GM06990 (cell line): Measurements from ENCODE around the gene GP1BB.
"Not testable (repeated sequence)": the region's sequence is repeated elsewhere in the genome, so short reads cannot be mapped to it uniquely, and the experiment has no call there.

ENCODE experiments used
- DNase-seq: peaks from one replicate; pipeline ENCODE4 v3.0.0-alpha.2; 2011; ENCODE audit not compliant: insufficient read length; ENCODE audit errors: extremely low read depth
- H3K27me3 ChIP-seq: replicated peaks from 2 replicates; pipeline ENCODE4 v1.6.0; 2011; ENCODE audit warnings: low read length; ENCODE audit not compliant: control insufficient read depth, insufficient read depth
- H3K36me3 ChIP-seq: 2 replicates; pipeline ENCODE4 v1.5.1; 2011; ENCODE audit warnings: low read length; ENCODE audit not compliant: control insufficient read depth, insufficient read depth
- H3K4me3 ChIP-seq: replicated peaks from 2 replicates; pipeline ENCODE4 v1.5.1; 2011; ENCODE audit warnings: low read depth, mild to moderate bottlenecking, control low read depth, low read length
- TF ChIP-seq, protein P1 (sequence below): IDR thresholded peaks from 2 replicates; pipeline ENCODE4 v1.5.1; 2011; ENCODE audit warnings: low read length, control low read depth, mild to moderate bottlenecking, inconsistent platforms; ENCODE audit not compliant: insufficient read depth, poor library complexity, severe bottlenecking

The GP1BB gene

DNA sequence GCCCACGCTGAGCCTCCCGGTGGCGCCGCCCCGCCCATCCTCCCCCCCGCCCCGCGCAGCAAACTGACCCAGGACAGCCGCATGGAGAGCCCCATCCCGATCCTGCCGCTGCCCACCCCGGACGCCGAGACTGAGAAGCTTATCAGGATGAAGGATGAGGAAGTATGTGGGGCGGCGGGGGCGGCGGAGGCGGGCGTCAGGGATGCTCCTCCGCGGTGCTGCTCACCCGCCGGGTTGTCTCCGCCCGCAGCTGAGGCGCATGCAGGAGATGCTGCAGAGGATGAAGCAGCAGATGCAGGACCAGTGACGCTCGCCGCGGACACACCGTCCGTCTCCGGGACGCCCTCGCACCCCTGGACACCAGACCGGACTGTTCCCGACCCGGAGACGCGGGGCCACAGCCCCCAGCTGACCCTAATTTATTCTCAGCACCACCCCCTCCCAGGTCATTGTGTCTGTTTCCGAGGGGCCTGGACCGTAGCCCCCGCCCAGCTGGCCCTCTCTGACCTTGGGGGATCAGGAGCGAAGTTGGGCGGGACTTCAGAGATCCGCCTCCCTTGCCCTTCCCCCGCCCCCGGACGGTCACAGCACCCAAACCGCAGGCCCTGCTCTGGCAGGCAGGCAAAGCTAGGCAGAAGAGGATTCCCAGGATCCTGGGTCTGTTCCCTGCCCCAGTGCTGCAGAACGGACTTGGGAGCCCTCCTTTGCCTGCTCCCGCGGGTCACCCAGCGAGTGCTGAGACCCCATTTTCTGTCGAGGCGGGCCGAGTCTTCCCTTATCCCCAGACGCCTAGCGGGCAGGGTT, 959 bp upstream of the GP1BB start:
- Histone ChIP-seq H3K4me3 (no peak overlapping the region), H3K27me3 (peaks cover 2% of the 10 kb centered on the region), H3K36me3 (no peaks in the 10 kb centered on the region)
- DNase-seq: no peak
- TF ChIP-seq, protein P1, sequence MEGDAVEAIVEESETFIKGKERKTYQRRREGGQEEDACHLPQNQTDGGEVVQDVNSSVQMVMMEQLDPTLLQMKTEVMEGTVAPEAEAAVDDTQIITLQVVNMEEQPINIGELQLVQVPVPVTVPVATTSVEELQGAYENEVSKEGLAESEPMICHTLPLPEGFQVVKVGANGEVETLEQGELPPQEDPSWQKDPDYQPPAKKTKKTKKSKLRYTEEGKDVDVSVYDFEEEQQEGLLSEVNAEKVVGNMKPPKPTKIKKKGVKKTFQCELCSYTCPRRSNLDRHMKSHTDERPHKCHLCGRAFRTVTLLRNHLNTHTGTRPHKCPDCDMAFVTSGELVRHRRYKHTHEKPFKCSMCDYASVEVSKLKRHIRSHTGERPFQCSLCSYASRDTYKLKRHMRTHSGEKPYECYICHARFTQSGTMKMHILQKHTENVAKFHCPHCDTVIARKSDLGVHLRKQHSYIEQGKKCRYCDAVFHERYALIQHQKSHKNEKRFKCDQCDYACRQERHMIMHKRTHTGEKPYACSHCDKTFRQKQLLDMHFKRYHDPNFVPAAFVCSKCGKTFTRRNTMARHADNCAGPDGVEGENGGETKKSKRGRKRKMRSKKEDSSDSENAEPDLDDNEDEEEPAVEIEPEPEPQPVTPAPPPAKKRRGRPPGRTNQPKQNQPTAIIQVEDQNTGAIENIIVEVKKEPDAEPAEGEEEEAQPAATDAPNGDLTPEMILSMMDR: no peak

DNA sequence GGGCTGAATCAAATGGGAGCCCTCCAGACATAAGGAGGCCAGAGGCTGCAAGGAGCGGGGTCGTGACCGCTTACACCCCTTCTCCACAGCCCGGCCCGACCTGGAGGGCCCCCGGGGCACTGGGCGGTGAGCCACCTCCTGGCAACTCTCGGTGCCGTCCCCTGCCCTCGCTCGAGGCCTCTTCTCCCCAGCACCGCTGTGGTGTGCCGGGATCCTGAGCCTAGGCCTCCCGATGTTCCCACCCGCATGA, 432 bp upstream of the GP1BB start:
- no peak for DNase-seq
- Histone ChIP-seq H3K36me3 (no peaks in the 10 kb centered on the region), H3K27me3 (peaks cover 2% of the 10 kb centered on the region), H3K4me3 (no peak overlapping the region)
- TF ChIP-seq, protein P1: no peak

DNA sequence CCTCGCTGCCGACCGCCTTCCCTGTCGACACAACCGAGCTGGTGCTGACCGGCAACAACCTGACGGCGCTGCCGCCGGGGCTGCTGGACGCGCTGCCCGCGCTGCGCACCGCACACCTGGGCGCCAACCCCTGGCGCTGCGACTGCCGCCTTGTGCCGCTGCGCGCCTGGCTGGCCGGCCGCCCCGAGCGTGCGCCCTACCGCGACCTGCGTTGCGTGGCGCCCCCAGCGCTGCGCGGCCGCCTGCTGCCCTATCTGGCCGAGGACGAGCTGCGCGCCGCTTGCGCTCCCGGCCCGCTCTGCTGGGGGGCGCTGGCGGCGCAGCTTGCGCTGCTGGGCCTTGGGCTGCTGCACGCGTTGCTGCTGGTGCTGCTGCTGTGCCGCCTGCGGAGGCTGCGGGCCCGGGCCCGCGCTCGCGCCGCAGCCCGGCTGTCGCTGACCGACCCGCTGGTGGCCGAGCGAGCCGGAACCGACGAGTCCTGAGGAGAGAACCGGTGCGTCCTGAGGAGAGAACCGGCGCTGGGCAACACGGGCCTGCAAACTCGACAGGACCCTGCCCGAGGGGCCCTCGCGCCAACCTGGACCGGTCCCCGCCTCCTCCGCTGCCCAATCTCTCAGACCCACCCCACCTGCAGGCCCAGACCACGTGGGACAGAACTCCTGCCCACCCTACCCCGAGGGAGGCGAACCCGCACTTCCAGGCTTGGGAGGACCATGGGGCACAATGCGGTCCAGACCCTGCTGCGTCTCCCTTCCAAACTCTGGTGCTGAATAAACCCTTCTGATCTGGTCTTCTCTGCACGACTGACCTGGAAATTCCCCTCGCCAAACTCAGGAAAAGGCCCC, 866 bp downstream of the GP1BB start:
- TF ChIP-seq, protein P1: no peak
- H3K4me3 ChIP-seq: no peak overlapping the region
- peaks cover 2% of the 10 kb centered on the region for H3K27me3 ChIP-seq
- no peaks in the 10 kb centered on the region for H3K36me3 ChIP-seq
- peak; percentile 55 for DNase-seq

DNA sequence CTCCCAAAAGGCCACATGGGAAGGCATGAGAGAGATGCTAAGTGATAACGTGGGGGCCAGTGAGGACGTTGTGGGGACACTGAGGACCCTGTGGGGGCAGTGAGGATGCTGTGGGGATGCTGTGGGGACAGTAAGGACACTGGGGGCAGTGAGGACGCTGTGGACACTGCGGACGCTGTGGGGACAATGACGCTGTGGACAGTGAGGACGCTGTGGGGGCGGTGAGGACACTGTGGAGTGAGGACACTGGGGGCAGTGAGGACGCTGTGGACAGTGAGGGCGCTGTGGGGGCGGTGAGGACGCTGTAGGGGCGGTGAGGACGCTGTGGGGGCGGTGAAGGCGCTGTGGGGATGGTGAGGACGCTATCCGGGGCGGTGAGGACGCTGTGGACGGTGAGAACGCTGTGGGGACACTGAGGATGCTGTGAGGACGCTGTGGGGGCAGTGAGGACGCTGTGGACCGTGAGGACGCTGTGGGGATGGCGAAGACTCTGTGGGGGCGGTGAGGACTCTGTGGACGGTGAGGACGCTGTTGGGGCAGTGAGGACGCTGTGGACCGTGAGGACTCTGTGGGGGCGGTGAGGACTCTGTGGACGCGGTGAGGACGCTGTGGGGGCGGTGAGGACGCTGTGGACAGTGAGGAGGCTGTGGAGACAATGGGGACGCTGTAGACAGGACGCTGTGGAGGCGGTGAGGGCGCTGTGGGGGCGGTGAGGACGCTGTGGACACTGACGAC, 1.8 kb downstream of the GP1BB start:
- TF ChIP-seq, protein P1: no peak
- H3K4me3 ChIP-seq: no peak overlapping the region
- no peaks in the 10 kb centered on the region for H3K36me3 ChIP-seq
- DNase-seq: no peak
- no peaks in the 10 kb centered on the region; the same call in 1 of the 2 replicates for H3K27me3 ChIP-seq

DNA sequence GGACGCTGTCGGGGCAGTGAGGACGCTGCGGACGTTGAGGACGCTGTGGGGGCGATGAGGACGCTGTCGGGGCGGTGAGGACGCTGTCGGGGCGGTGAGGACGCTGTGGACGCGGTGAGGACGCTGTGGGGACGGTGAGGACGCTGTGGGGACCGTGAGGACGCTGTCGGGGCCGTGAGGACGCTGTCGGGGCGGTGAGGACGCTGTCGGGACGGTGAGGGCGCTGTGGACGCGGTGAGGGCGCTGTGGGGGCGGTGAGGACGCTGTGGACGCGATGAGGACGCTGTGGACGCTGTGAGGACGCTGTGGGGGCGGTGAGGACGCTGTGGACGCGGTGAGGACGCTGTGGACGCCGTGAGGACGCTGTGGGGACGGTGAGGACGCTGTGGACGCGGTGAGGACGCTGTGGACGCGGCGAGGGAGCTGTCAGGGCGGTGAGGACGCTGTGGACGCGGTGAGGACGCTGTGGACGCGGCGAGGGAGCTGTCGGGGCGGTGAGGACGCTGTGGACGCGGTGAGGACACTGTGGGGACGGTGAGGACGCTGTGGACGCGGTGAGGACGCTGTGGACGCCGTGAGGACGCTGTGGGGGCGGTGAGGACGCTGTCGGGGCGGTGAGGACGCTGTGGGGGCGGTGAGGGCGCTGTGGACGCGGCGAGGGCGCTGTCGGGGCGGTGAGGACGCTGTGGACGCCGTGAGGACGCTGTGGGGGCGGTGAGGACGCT, 2.9 kb downstream of the GP1BB start:
- not testable (repeated sequence) for H3K4me3 ChIP-seq, DNase-seq, H3K36me3 ChIP-seq, H3K27me3 ChIP-seq
